Testis (tissue), 2 donors: ENCODE measurements around the gene KCNMB1.

Experiments
- CTCF ChIP-seq, 3 experiments: fragments of 450-650 bp in 2 of 3; fragments of 200-600 bp in 1 of 3; sonication (generic) in 1 of 3; IDR thresholded peaks; one replicate each; pipeline ENCODE4 v1.5.1; 2016 to 2019; ENCODE audit warnings: antibody characterized with exemption in 3 of 3, mild to moderate bottlenecking in 2 of 3, moderate library complexity in 1 of 3
- POLR2A ChIP-seq: fragments of 450-650 bp; IDR thresholded peaks from one replicate; pipeline ENCODE4 v1.6.1; 2017; ENCODE audit warnings: antibody characterized with exemption, mild to moderate bottlenecking, moderate library complexity

- TF ChIP-seq CTCF (IDR thresholded peaks at IDR 0.05) = no peak
- TF ChIP-seq POLR2A = no peak
Observed at GRCh38 chr5:170327829-170328228, 61.3 kb downstream of the KCNMB1 start.
